HepG2 (cell line): ENCODE data around the gene PLD6. TPM values are rescaled to one million over a fixed set of nuclear protein-coding genes. Genes with fewer than 3 reads are reported as not detected.

Experiments
- CHD2 ChIP-seq: IDR thresholded peaks from 2 replicates; pipeline ENCODE4 v1.6.1; 2011; ENCODE audit warnings: low read depth, low read length, improper control_type of control experiment
- MIXL1 ChIP-seq: IDR thresholded peaks from 2 replicates; pipeline ENCODE4 v1.6.1; 2016
- NFE2L2 ChIP-seq: fragments of 150-350 bp; IDR thresholded peaks from 2 replicates; pipeline ENCODE4 v1.6.1; 2014; ENCODE audit warnings: low read length
- NFIC ChIP-seq: IDR thresholded peaks from 2 replicates; pipeline ENCODE4 v1.6.1; 2012; ENCODE audit warnings: mild to moderate bottlenecking, low read length, inconsistent platforms
- PHF8 ChIP-seq: sonication (generic); formaldehyde crosslinking; IDR thresholded peaks from 2 replicates; pipeline ENCODE4 v1.5.0; 2020; ENCODE audit warnings: missing genetic modification reagents
- RBAK ChIP-seq: sonication (generic); formaldehyde crosslinking; IDR thresholded peaks from 2 replicates; pipeline ENCODE4 v1.5.1; 2020; ENCODE audit warnings: mild to moderate bottlenecking, missing genetic modification reagents
- TAF1 ChIP-seq: sonication (generic); formaldehyde crosslinking; IDR thresholded peaks from 2 replicates; pipeline ENCODE4 v1.4.0; 2020; ENCODE audit warnings: missing genetic modification reagents
- ZNF296 ChIP-seq: sonication (generic); formaldehyde crosslinking; conservative IDR thresholded peaks from 2 replicates; pipeline ENCODE4 v1.5.0; 2020; ENCODE audit warnings: mild to moderate bottlenecking, missing genetic modification reagents
- ZNF33B ChIP-seq: sonication (generic); formaldehyde crosslinking; IDR thresholded peaks from 2 replicates; pipeline ENCODE4 v1.5.1; 2020; ENCODE audit warnings: mild to moderate bottlenecking, missing genetic modification reagents
- ZNF672 ChIP-seq: sonication (generic); formaldehyde crosslinking; IDR thresholded peaks from 2 replicates; pipeline ENCODE4 v1.8.1; 2022; ENCODE audit warnings: missing genetic modification reagents
- ZNF75D ChIP-seq: sonication (generic); formaldehyde crosslinking; IDR thresholded peaks from 2 replicates; pipeline ENCODE4 v1.8.1; 2023; ENCODE audit warnings: missing genetic modification reagents, mild to moderate bottlenecking, borderline replicate concordance
- ZSCAN22 ChIP-seq: sonication (generic); formaldehyde crosslinking; IDR thresholded peaks from 2 replicates; pipeline ENCODE4 v1.4.0; 2020; ENCODE audit warnings: mild to moderate bottlenecking, missing genetic modification reagents
- polyA plus RNA-seq, 8 experiments: library from polyadenylated mRNA; depleted of rRNA in 3 of 8; stranded (reverse) in 7 of 8; unstranded in 1 of 8; fragments of >200 nt; fragmentation: Illumina TruSeq in 4 of 8; extraction: Trizol in 4 of 8; gene quantifications; 2 replicates each; pipeline versions ENCODE4 v1.2.1 to v1.2.3, GENCODE V29; 2011 to 2016; ENCODE audit warnings: low read depth in 4 of 8, missing spikeins in 1 of 8, mixed read lengths in 1 of 8; ENCODE audit not compliant: insufficient read depth in 1 of 8
- total RNA-seq, 5 experiments: library from RNA; depleted of rRNA; stranded (reverse); fragments of >200 nt; fragmentation: Illumina TruSeq; extraction: Trizol; gene quantifications; 2 replicates each; pipeline ENCODE4 v1.2.3, GENCODE V29; 2016; ENCODE audit warnings: low read depth in 1 of 5
- TF ChIP-seq, protein P1 (sequence below): sonication (generic); formaldehyde crosslinking; IDR thresholded peaks from 2 replicates; pipeline ENCODE4 v1.5.1; 2020; ENCODE audit warnings: missing genetic modification reagents, mild to moderate bottlenecking, borderline replicate concordance
- TF ChIP-seq, protein P2 (sequence below): IDR thresholded peaks from 2 replicates; pipeline ENCODE4 v1.6.1; 2016; ENCODE audit warnings: missing genetic modification reagents, missing compliant biosample characterization
- TF ChIP-seq, protein P3 (sequence below): sonication (generic); formaldehyde crosslinking; IDR thresholded peaks from 2 replicates; pipeline ENCODE4 v1.5.0; 2020; ENCODE audit warnings: mild to moderate bottlenecking, missing genetic modification reagents
- TF ChIP-seq, protein P4 (sequence below): IDR thresholded peaks from 2 replicates; pipeline ENCODE4 v1.6.1; 2016; ENCODE audit warnings: low read depth, control low read depth
- TF ChIP-seq, protein P5 (sequence below): sonication (generic); formaldehyde crosslinking; conservative IDR thresholded peaks from 2 replicates; pipeline ENCODE4 v1.4.0; 2020; ENCODE audit warnings: mild to moderate bottlenecking, missing genetic modification reagents, moderate library complexity
- TF ChIP-seq, protein P6 (sequence below): sonication (generic); formaldehyde crosslinking; IDR thresholded peaks from 2 replicates; pipeline ENCODE4 v1.8.0; 2022; ENCODE audit warnings: missing genetic modification reagents, mild to moderate bottlenecking, borderline replicate concordance

PLD6 gene
- total and polyA plus RNA-seq, 2 of the 13 experiments (the other 11 are each of a cell fraction or from before 2014, with no cell fraction given) = 5.2 to 11.4 TPM

DNA sequence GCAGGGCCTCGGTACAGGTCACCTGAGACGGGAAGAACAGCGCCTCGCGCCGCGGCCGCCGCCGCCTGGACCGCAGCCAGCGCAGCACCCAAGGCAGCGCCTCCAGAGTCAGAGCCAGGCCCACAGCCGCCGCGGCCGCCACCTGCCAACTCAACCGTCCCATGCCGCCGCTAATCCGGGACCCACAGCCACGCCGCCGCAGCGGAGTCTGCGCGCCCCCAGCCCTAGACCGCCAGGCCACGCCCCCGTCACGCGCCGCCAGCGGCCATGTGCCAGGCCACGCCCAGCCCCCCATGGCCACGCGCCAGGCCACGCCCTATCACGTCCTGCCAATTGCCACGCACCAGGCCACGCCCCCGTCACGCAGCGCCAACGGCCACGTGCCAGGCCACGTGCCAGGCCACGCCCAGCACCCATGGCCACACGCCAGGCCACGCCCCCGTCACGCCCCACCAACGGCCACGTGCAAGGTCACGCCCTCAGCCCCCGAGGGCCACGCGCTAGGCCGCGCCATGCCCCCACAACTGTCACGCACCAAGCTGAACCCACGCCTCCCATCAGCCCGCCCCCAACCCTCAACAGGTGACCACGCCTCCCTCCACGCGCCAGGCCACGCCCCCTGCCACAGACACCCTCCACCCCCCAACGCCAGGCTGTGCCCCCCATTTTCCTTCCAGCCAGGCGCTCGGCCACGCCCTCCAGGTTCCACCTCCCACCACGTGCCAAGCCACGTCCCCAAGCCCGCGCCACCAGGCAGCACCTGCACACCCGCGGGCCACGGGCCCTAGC, at the start of gene PLD6 (continued):
- TF ChIP-seq, protein P1, sequence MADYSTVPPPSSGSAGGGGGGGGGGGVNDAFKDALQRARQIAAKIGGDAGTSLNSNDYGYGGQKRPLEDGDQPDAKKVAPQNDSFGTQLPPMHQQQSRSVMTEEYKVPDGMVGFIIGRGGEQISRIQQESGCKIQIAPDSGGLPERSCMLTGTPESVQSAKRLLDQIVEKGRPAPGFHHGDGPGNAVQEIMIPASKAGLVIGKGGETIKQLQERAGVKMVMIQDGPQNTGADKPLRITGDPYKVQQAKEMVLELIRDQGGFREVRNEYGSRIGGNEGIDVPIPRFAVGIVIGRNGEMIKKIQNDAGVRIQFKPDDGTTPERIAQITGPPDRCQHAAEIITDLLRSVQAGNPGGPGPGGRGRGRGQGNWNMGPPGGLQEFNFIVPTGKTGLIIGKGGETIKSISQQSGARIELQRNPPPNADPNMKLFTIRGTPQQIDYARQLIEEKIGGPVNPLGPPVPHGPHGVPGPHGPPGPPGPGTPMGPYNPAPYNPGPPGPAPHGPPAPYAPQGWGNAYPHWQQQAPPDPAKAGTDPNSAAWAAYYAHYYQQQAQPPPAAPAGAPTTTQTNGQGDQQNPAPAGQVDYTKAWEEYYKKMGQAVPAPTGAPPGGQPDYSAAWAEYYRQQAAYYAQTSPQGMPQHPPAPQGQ (CRISPR knock-in tag) = 0 out of 2 replicates have a peak, but pooled peaks have one; percentile 16
- no peak; the same call in 1 of the 2 replicates for TF ChIP-seq PHF8 (CRISPR knock-in tag)
- TF ChIP-seq, protein P2, sequence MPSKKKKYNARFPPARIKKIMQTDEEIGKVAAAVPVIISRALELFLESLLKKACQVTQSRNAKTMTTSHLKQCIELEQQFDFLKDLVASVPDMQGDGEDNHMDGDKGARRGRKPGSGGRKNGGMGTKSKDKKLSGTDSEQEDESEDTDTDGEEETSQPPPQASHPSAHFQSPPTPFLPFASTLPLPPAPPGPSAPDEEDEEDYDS = no peak
- TF ChIP-seq, protein P3, sequence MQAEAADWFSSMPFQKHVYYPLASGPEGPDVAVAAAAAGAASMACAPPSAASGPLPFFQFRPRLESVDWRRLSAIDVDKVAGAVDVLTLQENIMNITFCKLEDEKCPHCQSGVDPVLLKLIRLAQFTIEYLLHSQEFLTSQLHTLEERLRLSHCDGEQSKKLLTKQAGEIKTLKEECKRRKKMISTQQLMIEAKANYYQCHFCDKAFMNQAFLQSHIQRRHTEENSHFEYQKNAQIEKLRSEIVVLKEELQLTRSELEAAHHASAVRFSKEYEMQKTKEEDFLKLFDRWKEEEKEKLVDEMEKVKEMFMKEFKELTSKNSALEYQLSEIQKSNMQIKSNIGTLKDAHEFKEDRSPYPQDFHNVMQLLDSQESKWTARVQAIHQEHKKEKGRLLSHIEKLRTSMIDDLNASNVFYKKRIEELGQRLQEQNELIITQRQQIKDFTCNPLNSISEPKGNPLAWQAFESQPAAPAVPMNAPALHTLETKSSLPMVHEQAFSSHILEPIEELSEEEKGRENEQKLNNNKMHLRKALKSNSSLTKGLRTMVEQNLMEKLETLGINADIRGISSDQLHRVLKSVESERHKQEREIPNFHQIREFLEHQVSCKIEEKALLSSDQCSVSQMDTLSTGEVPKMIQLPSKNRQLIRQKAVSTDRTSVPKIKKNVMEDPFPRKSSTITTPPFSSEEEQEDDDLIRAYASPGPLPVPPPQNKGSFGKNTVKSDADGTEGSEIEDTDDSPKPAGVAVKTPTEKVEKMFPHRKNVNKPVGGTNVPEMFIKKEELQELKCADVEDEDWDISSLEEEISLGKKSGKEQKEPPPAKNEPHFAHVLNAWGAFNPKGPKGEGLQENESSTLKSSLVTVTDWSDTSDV (CRISPR knock-in tag) = peak; percentile 87; the same call in 1 of the 2 replicates
- TF ChIP-seq TAF1 (CRISPR knock-in tag) = peak; percentile 12; the same call in 1 of the 2 replicates
- no peak for TF ChIP-seq MIXL1 (CRISPR knock-in tag)
- peak; percentile 69; the same call in 1 of the 2 replicates for TF ChIP-seq ZNF296
- TF ChIP-seq ZNF672 = 0 out of 2 replicates have a peak, but pooled peaks have one; percentile 86
- no peak for TF ChIP-seq ZNF75D (CRISPR knock-in tag)
- TF ChIP-seq, protein P4, sequence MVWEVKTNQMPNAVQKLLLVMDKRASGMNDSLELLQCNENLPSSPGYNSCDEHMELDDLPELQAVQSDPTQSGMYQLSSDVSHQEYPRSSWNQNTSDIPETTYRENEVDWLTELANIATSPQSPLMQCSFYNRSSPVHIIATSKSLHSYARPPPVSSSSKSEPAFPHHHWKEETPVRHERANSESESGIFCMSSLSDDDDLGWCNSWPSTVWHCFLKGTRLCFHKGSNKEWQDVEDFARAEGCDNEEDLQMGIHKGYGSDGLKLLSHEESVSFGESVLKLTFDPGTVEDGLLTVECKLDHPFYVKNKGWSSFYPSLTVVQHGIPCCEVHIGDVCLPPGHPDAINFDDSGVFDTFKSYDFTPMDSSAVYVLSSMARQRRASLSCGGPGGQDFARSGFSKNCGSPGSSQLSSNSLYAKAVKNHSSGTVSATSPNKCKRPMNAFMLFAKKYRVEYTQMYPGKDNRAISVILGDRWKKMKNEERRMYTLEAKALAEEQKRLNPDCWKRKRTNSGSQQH (CRISPR knock-in tag) = peak; percentile 60; the same call in 1 of the 2 replicates
- TF ChIP-seq, protein P5, sequence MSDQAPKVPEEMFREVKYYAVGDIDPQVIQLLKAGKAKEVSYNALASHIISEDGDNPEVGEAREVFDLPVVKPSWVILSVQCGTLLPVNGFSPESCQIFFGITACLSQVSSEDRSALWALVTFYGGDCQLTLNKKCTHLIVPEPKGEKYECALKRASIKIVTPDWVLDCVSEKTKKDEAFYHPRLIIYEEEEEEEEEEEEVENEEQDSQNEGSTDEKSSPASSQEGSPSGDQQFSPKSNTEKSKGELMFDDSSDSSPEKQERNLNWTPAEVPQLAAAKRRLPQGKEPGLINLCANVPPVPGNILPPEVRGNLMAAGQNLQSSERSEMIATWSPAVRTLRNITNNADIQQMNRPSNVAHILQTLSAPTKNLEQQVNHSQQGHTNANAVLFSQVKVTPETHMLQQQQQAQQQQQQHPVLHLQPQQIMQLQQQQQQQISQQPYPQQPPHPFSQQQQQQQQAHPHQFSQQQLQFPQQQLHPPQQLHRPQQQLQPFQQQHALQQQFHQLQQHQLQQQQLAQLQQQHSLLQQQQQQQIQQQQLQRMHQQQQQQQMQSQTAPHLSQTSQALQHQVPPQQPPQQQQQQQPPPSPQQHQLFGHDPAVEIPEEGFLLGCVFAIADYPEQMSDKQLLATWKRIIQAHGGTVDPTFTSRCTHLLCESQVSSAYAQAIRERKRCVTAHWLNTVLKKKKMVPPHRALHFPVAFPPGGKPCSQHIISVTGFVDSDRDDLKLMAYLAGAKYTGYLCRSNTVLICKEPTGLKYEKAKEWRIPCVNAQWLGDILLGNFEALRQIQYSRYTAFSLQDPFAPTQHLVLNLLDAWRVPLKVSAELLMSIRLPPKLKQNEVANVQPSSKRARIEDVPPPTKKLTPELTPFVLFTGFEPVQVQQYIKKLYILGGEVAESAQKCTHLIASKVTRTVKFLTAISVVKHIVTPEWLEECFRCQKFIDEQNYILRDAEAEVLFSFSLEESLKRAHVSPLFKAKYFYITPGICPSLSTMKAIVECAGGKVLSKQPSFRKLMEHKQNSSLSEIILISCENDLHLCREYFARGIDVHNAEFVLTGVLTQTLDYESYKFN (CRISPR knock-in tag) = peak; percentile 47
- no peak for TF ChIP-seq RBAK
- TF ChIP-seq NFIC = no peak
- TF ChIP-seq ZNF33B (CRISPR knock-in tag) = peak; percentile 58; the same call in 1 of the 2 replicates
- TF ChIP-seq ZSCAN22 (CRISPR knock-in tag) = peak; percentile 15; the same call in 1 of the 2 replicates
- TF ChIP-seq, protein P6, sequence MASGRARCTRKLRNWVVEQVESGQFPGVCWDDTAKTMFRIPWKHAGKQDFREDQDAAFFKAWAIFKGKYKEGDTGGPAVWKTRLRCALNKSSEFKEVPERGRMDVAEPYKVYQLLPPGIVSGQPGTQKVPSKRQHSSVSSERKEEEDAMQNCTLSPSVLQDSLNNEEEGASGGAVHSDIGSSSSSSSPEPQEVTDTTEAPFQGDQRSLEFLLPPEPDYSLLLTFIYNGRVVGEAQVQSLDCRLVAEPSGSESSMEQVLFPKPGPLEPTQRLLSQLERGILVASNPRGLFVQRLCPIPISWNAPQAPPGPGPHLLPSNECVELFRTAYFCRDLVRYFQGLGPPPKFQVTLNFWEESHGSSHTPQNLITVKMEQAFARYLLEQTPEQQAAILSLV (CRISPR knock-in tag) = peak; percentile 94; the same call in 1 of the 2 replicates
- no peak for TF ChIP-seq NFE2L2
- TF ChIP-seq CHD2 = no peak
